Neural progenitor cell (in vitro differentiated cells): ENCODE results near the gene ZNF777. TPM values are rescaled to one million over a fixed set of nuclear protein-coding genes. Genes with fewer than 3 reads are reported as not detected.

Experiments used
- DNase-seq: peaks from one replicate; pipeline ENCODE4 v3.0.0-alpha.2; 2016; ENCODE audit warnings: low spot score
- H2AFZ ChIP-seq: fragments of 200-600 bp; sonication (generic); replicated peaks from 2 replicates; pipeline ENCODE4 v1.6.1; 2016; ENCODE audit warnings: antibody characterized with exemption
- H3F3A ChIP-seq: fragments of 200-600 bp; sonication (generic); 2 replicates; pipeline ENCODE4 v1.6.1; 2016; ENCODE audit warnings: antibody characterized with exemption, low read depth
- H3K27ac ChIP-seq: fragments of 200-600 bp; sonication (generic); 2 replicates; pipeline ENCODE4 v1.5.1; 2016; ENCODE audit warnings: mild to moderate bottlenecking
- H3K27me3 ChIP-seq: fragments of 200-600 bp; sonication (generic); 2 replicates; pipeline ENCODE4 v1.6.1; 2016; ENCODE audit warnings: mild to moderate bottlenecking, moderate library complexity
- H3K36me3 ChIP-seq: fragments of 200-600 bp; sonication (generic); 2 replicates; pipeline ENCODE4 v1.5.1; 2016
- H3K4me1 ChIP-seq: fragments of 200-600 bp; sonication (generic); 2 replicates; pipeline ENCODE4 v1.6.1; 2016; ENCODE audit warnings: mixed run types
- H3K4me2 ChIP-seq: fragments of 200-600 bp; sonication (generic); 2 replicates; pipeline ENCODE4 v1.6.1; 2016
- H3K4me3 ChIP-seq: fragments of 200-600 bp; sonication (generic); 2 replicates; pipeline ENCODE4 v1.5.1; 2016
- H3K79me2 ChIP-seq: fragments of 200-600 bp; sonication (generic); 2 replicates; pipeline ENCODE4 v1.6.1; 2016; ENCODE audit warnings: low read depth
- H3K9ac ChIP-seq: fragments of 200-600 bp; sonication (generic); 2 replicates; pipeline ENCODE4 v1.6.1; 2016
- H3K9me3 ChIP-seq: fragments of 200-600 bp; sonication (generic); 2 replicates; pipeline ENCODE4 v1.5.1; 2016; ENCODE audit warnings: low read depth
- H4K20me1 ChIP-seq: fragments of 200-600 bp; sonication (generic); 2 replicates; pipeline ENCODE4 v1.6.1; 2016; ENCODE audit warnings: low read depth
- H3K27ac Mint-ChIP-seq: 3 replicates; pipeline ENCODE4 v1.8.0; 2021; ENCODE audit warnings: mixed read lengths
- H3K27me3 Mint-ChIP-seq: 2 replicates; pipeline ENCODE4 v1.8.0; 2022; ENCODE audit warnings: low read depth, mild to moderate bottlenecking, inconsistent platforms, moderate library complexity, mixed read lengths; ENCODE audit not compliant: insufficient read depth
- H3K36me3 Mint-ChIP-seq: 3 replicates; pipeline ENCODE4 v1.8.0; 2021; ENCODE audit warnings: mixed read lengths
- H3K4me1 Mint-ChIP-seq: 3 replicates; pipeline ENCODE4 v1.8.0; 2021; ENCODE audit warnings: mixed read lengths
- H3K4me3 Mint-ChIP-seq: 3 replicates; pipeline ENCODE4 v1.8.0; 2021; ENCODE audit warnings: mild to moderate bottlenecking, moderate library complexity, mixed read lengths
- H3K9me3 Mint-ChIP-seq: 3 replicates; pipeline ENCODE4 v1.8.0; 2020; ENCODE audit warnings: mixed read lengths
- EZH2 ChIP-seq: fragments of 200-600 bp; sonication (generic); IDR thresholded peaks from 2 replicates; pipeline ENCODE4 v1.6.1; 2017; ENCODE audit warnings: antibody characterized with exemption, mild to moderate bottlenecking, moderate library complexity
- EZH2phosphoT487 ChIP-seq: fragments of 200-600 bp; sonication (generic); IDR thresholded peaks from 2 replicates; pipeline ENCODE4 v1.6.1; 2017; ENCODE audit warnings: antibody characterized with exemption
- total RNA-seq: library from RNA; depleted of rRNA; stranded (reverse); fragments of >200 nt; gene quantifications from 2 replicates; pipeline ENCODE4 v1.2.3, GENCODE V29; 2015; ENCODE audit warnings: low replicate concordance
- TF ChIP-seq, protein P1 (sequence below): fragments of 200-600 bp; sonication (generic); IDR thresholded peaks from 2 replicates; pipeline ENCODE4 v1.5.1; 2017; ENCODE audit warnings: antibody characterized with exemption, mild to moderate bottlenecking

Gene ZNF777
- total RNA-seq, 1 donor from 2014 or later, result 6.6 TPM

DNA sequence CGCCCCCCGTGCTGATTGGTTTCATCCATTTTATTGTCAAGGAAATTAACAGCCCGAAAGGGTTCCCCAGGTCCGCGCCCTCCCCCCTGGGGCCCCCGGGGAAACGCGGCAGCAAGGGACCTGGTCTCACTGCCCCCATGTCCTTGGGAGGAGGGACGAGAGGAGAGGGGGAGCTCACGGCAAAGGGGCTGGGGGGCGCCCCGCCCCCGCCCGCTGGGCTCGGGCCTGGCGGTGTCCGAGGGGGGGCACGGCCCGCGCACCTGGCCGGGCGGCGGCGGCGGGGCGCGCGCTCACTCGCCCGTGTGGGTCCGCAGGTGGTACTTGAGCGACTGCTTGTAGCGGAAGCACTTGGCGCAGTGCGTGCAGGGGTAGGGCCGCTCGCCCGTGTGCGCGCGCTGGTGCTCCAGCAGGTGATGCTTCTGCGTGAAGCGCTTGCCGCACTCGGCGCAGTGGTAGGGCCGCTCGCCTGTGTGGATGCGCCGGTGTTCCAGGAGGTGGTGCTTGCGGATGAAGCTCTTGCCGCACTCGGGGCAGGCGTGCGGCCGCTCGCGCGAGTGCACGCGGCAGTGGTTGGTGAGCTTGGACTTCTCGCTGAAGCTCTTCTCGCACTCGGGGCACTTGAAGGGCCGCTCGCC lies 29.3 kb downstream of the ZNF777 start:
- Histone ChIP-seq H4K20me1 (peaks cover 10% of the 10 kb centered on the region), H3K27ac (no peak overlapping the region), H3K79me2 (no peaks in the 10 kb centered on the region), H3K4me3 (no peak overlapping the region), H3K36me3 (no peaks in the 10 kb centered on the region), H2AFZ (no peak overlapping the region), H3K4me1 (peaks cover 3% of the 10 kb centered on the region), H3K27me3 (no peaks in the 10 kb centered on the region), H3K9me3 (no peaks in the 10 kb centered on the region), H3K9ac (no peak overlapping the region), H3F3A (peaks cover 9% of the 10 kb centered on the region), H3K4me2 (no peak overlapping the region)
- peaks cover 13% of the 10 kb centered on the region for H3K4me1 Mint-ChIP-seq
- no peak overlapping the region for H3K27ac Mint-ChIP-seq
- H3K4me3 Mint-ChIP-seq, result no peak overlapping the region
- peaks cover 2% of the 10 kb centered on the region for H3K27me3 Mint-ChIP-seq
- H3K36me3 Mint-ChIP-seq, result peaks cover 33% of the 10 kb centered on the region
- no peaks in the 10 kb centered on the region for H3K9me3 Mint-ChIP-seq
- DNase-seq, result no peak
- TF ChIP-seq EZH2 (no peak), EZH2phosphoT487 (no peak)
- TF ChIP-seq, protein P1, sequence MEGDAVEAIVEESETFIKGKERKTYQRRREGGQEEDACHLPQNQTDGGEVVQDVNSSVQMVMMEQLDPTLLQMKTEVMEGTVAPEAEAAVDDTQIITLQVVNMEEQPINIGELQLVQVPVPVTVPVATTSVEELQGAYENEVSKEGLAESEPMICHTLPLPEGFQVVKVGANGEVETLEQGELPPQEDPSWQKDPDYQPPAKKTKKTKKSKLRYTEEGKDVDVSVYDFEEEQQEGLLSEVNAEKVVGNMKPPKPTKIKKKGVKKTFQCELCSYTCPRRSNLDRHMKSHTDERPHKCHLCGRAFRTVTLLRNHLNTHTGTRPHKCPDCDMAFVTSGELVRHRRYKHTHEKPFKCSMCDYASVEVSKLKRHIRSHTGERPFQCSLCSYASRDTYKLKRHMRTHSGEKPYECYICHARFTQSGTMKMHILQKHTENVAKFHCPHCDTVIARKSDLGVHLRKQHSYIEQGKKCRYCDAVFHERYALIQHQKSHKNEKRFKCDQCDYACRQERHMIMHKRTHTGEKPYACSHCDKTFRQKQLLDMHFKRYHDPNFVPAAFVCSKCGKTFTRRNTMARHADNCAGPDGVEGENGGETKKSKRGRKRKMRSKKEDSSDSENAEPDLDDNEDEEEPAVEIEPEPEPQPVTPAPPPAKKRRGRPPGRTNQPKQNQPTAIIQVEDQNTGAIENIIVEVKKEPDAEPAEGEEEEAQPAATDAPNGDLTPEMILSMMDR, result no peak

DNA sequence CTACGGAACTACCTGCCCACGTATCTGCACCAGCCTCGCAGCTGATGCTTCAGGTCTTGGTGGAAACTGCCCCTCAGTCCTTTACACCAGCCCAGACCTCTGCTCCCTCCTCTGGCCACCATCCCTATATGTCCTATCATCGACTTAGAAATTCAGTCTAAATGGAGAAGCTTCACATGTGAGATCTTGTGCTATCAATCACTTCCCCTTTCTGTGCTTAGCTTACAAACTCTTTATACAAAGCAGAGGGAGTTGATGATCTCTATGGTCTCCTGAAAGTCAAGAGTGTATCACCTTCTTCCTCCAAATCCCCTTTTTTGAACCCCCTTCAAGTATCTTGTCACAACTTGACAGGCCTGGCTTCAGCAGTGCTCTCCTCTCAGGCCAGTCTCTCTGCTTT lies 30.7 kb downstream of the ZNF777 start:
- H3K4me1 Mint-ChIP-seq, result peaks cover 17% of the 10 kb centered on the region
- H3K4me3 Mint-ChIP-seq, result no peak overlapping the region
- H4K20me1 ChIP-seq, result peaks cover 10% of the 10 kb centered on the region
- H3K4me1 ChIP-seq, result peaks cover 3% of the 10 kb centered on the region
- no peak overlapping the region for H3K9ac ChIP-seq
- no peak overlapping the region for H2AFZ ChIP-seq
- no peak for TF ChIP-seq EZH2phosphoT487
- no peak for TF ChIP-seq EZH2
- TF ChIP-seq, protein P1, result no peak
- peaks cover 33% of the 10 kb centered on the region for H3K36me3 Mint-ChIP-seq
- no peak overlapping the region for H3K27ac Mint-ChIP-seq
- no peaks in the 10 kb centered on the region for H3K9me3 ChIP-seq
- H3K79me2 ChIP-seq, result no peaks in the 10 kb centered on the region
- no peak for DNase-seq
- peaks cover 9% of the 10 kb centered on the region for H3F3A ChIP-seq
- no peak overlapping the region for H3K4me3 ChIP-seq
- no peak overlapping the region for H3K4me2 ChIP-seq
- H3K27ac ChIP-seq, result no peak overlapping the region
- no peaks in the 10 kb centered on the region for H3K27me3 ChIP-seq
- peaks cover 2% of the 10 kb centered on the region for H3K27me3 Mint-ChIP-seq
- H3K9me3 Mint-ChIP-seq, result no peaks in the 10 kb centered on the region
- H3K36me3 ChIP-seq, result no peaks in the 10 kb centered on the region

DNA sequence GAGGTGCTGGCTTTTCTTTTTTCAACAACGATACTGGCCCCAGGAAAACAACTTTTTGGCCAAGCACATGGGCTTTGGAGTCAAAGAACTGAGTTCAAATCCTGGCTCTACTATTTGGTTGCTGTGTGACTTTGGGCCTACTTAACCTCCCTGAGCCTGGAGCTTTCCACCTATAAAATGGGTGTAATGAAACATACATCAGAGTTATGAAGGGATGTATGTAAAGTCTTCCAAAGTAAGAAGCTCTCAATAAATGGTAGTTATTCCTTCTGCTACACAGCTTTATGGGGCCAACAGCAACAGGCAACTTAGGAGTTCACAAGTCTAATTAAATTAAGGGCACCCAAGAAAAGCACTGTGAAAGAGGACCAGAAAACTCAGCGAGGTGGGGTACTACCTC lies 33.0 kb downstream of the ZNF777 start:
- Histone ChIP-seq H3K4me2 (no peak overlapping the region), H3K4me3 (no peak overlapping the region), H3K27me3 (peaks cover 3% of the 10 kb centered on the region), H3K27ac (no peak overlapping the region), H3K79me2 (no peaks in the 10 kb centered on the region), H3K9me3 (no peaks in the 10 kb centered on the region), H3K4me1 (peaks cover 3% of the 10 kb centered on the region), H3F3A (peaks cover 22% of the 10 kb centered on the region), H3K36me3 (no peaks in the 10 kb centered on the region), H4K20me1 (peaks cover 10% of the 10 kb centered on the region), H2AFZ (no peak overlapping the region), H3K9ac (no peak overlapping the region)
- no peak for TF ChIP-seq EZH2phosphoT487
- TF ChIP-seq EZH2, result no peak
- TF ChIP-seq, protein P1, result no peak
- Mint-ChIP-seq H3K4me1 (peaks cover 17% of the 10 kb centered on the region), H3K9me3 (no peaks in the 10 kb centered on the region), H3K4me3 (no peak overlapping the region), H3K36me3 (peaks cover 21% of the 10 kb centered on the region), H3K27ac (no peak overlapping the region), H3K27me3 (peaks cover 2% of the 10 kb centered on the region)
- no peak for DNase-seq
